ENCODE measurements around the gene BBS1. TPM values are rescaled to one million over a fixed set of nuclear protein-coding genes. Genes with fewer than 3 reads are reported as not detected.

Gene BBS1
- total RNA-seq, 1 experiment from 2014 or later = 29.8 TPM

GRCh38 chr11:66476841-66477251 is 33.6 kb upstream of the BBS1 start:
- peaks cover 8 to 17% of the 10 kb centered on the region in 2 experiments; a peak in 1 of 4 replicates for H3K4me1 ChIP-seq (ENCODE audit: control insufficient read depth in 1 of 2, insufficient read depth in 2 of 2, low read length in 2 of 2)
- H3K9me2 ChIP-seq (ENCODE audit: insufficient read depth) = no peaks in the 10 kb centered on the region
- no peak overlapping the region for H3K4me3 ChIP-seq (replicated peaks in 1 of 2; ENCODE audit: low read depth in 1 of 2, low read length in 2 of 2)
- H4K20me1 ChIP-seq (ENCODE audit: insufficient read depth) = no peaks in the 10 kb centered on the region
- POLR2A ChIA-PET = no interaction called here
- intact Hi-C loops (cut with micrococcal nuclease) = no loop called here
- RAD21 ChIA-PET (ENCODE audit: low non-redundant PET in 1 of 2, low total read pairs in 2 of 2, uncharacterized antibody in 2 of 2, unreplicated experiment in 2 of 2) = no interaction called here
- no peak overlapping the region for H3K27ac ChIP-seq (ENCODE audit: low read depth, low read length)
- CTCF ChIA-PET = interaction anchor here (0.9 kb wide), 1 partner anchor 91 kb away, joined by 3 read pairs; no protein-coding TSS in a partner anchor
- H3K27me3 ChIP-seq (ENCODE audit: insufficient read depth, low read length) = no peaks in the 10 kb centered on the region
- no peak overlapping the region for H3K4me2 ChIP-seq (ENCODE audit: low read length)
- H3K36me3 ChIP-seq (ENCODE audit: control insufficient read depth in 1 of 2, insufficient read depth in 2 of 2, low read length in 2 of 2) = peaks cover 8 to 10% of the 10 kb centered on the region in 2 experiments; a peak in 2 of 4 replicates
- no peak for TF ChIP-seq EZH2 (IDR thresholded peaks at IDR 0.05)
- no peak for TF ChIP-seq POLR2AphosphoS5 (IDR thresholded peaks at IDR 0.05; ENCODE audit: low read depth, low read length)
- TF ChIP-seq EGR1 (IDR thresholded peaks at IDR 0.05; ENCODE audit: low read depth) = no peak
- no peak for TF ChIP-seq RAD21 (IDR thresholded peaks at IDR 0.05; ENCODE audit: low read depth)
- peaks cover 6% of the 10 kb centered on the region; the same call in 1 of the 2 replicates for H3K79me2 ChIP-seq (ENCODE audit: insufficient read depth, low read length)
- no peaks in the 10 kb centered on the region for H3K9me3 ChIP-seq (ENCODE audit: control insufficient read depth in 1 of 2, insufficient read depth in 1 of 2, low read depth in 1 of 2, low read length in 2 of 2)
- no peak overlapping the region for H3K9ac ChIP-seq (ENCODE audit: low read length)
- BruUV-seq (replicated peaks) = no TSS peak
- ATAC-seq = no peak
- no peak for DNase-seq (ENCODE audit: low read depth, low spot score)
- no peak overlapping the region for H2AFZ ChIP-seq (ENCODE audit: low read depth, low read length, poor library complexity, severe bottlenecking)

GRCh38 chr11:66477263-66478201 is 32.9 kb upstream of the BBS1 start:
- no peak overlapping the region for H3K9ac ChIP-seq (ENCODE audit: low read length)
- intact Hi-C loops (cut with micrococcal nuclease) = no loop called here
- no TSS peak for BruUV-seq (replicated peaks)
- no peak overlapping the region for H3K4me2 ChIP-seq (ENCODE audit: low read length)
- no peaks in the 10 kb centered on the region for H4K20me1 ChIP-seq (ENCODE audit: insufficient read depth)
- no peak overlapping the region for H3K4me3 ChIP-seq (replicated peaks in 1 of 2; ENCODE audit: low read depth in 1 of 2, low read length in 2 of 2)
- H3K27me3 ChIP-seq (ENCODE audit: insufficient read depth, low read length) = no peaks in the 10 kb centered on the region
- ChIA-PET RAD21 (ENCODE audit: low non-redundant PET in 1 of 2, low total read pairs in 2 of 2, uncharacterized antibody in 2 of 2, unreplicated experiment in 2 of 2) (no interaction called here), POLR2A (interaction anchor here (2.9 kb wide), 1 partner anchor 11 kb away, joined by 17 read pairs; the partner anchor contains the start of gene PELI3), CTCF (interaction anchor here (1.1 kb wide), 1 partner anchor 11 kb away, joined by 7 read pairs; the partner anchor contains the start of gene PELI3)
- peaks cover 6% of the 10 kb centered on the region; the same call in 1 of the 2 replicates for H3K79me2 ChIP-seq (ENCODE audit: insufficient read depth, low read length)
- H3K4me1 ChIP-seq (ENCODE audit: control insufficient read depth in 1 of 2, insufficient read depth in 2 of 2, low read length in 2 of 2) = peaks cover 8 to 17% of the 10 kb centered on the region in 2 experiments; a peak in 1 of 4 replicates
- ATAC-seq (no peak), DNase-seq (ENCODE audit: low read depth, low spot score) (no peak)
- TF ChIP-seq EGR1 (IDR thresholded peaks at IDR 0.05; ENCODE audit: low read depth) = no peak
- TF ChIP-seq EZH2phosphoT487 (IDR thresholded peaks at IDR 0.05; ENCODE audit: borderline replicate concordance) = no peak
- no peak for TF ChIP-seq CEBPB (IDR thresholded peaks at IDR 0.05; ENCODE audit: low read depth)
- TF ChIP-seq TCF7L2 (IDR thresholded peaks at IDR 0.05; ENCODE audit: borderline replicate concordance, extremely low read depth, insufficient read depth, insufficient read length) = no peak
- no peak for TF ChIP-seq SP1 (IDR thresholded peaks at IDR 0.05; ENCODE audit: low read depth)
- TF ChIP-seq SRF (IDR thresholded peaks at IDR 0.05; ENCODE audit: low read depth) = no peak
- TF ChIP-seq FOSL1 (IDR thresholded peaks at IDR 0.05; ENCODE audit: low read depth) = no peak
- peaks cover 7% of the 10 kb centered on the region in 2 experiments; a peak in 2 of 4 replicates for H3K36me3 ChIP-seq (ENCODE audit: control insufficient read depth in 1 of 2, insufficient read depth in 2 of 2, low read length in 2 of 2)
- H3K27ac ChIP-seq (ENCODE audit: low read depth, low read length) = peak overlapping the region; percentile 5; the same call in 1 of the 2 replicates
- no peaks in the 10 kb centered on the region for H3K9me3 ChIP-seq (ENCODE audit: control insufficient read depth in 1 of 2, insufficient read depth in 1 of 2, low read depth in 1 of 2, low read length in 2 of 2)
- no peak overlapping the region for H2AFZ ChIP-seq (ENCODE audit: low read depth, low read length, poor library complexity, severe bottlenecking)
- H3K9me2 ChIP-seq (ENCODE audit: insufficient read depth) = no peaks in the 10 kb centered on the region
